Embryonic facial prominence (tissue), 1 donor: ENCODE data around the gene CSMD2.

Source experiments
- DNase-seq: peaks from one replicate; pipeline ENCODE4 v3.0.0-alpha.2; 2016; ENCODE audit errors: extremely low spot score

The CSMD2 gene

GRCh38 chr1:33753087-33753856, 411.8 kb downstream of the CSMD2 start:
- no peak for DNase-seq

DNA sequence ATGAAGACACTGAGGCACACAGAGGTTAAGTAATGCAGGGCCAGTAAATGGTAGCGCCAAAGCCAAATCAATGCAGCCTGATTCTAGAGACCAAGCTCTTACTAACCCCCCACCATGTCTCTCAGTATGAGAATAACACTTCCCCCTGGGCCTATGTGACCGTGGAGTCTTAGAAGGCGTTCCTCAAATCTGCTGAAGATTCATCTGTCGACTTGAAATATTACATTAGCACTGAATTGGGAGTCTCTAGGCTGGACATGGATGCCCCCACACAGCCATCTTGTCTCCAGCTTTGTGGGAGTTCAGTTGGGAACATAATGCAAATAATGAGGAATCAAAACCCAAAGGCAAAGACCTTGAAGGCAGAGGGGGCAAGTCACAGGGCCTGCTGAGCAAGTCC, 419.1 kb downstream of the CSMD2 start:
- DNase-seq, result no peak

DNA sequence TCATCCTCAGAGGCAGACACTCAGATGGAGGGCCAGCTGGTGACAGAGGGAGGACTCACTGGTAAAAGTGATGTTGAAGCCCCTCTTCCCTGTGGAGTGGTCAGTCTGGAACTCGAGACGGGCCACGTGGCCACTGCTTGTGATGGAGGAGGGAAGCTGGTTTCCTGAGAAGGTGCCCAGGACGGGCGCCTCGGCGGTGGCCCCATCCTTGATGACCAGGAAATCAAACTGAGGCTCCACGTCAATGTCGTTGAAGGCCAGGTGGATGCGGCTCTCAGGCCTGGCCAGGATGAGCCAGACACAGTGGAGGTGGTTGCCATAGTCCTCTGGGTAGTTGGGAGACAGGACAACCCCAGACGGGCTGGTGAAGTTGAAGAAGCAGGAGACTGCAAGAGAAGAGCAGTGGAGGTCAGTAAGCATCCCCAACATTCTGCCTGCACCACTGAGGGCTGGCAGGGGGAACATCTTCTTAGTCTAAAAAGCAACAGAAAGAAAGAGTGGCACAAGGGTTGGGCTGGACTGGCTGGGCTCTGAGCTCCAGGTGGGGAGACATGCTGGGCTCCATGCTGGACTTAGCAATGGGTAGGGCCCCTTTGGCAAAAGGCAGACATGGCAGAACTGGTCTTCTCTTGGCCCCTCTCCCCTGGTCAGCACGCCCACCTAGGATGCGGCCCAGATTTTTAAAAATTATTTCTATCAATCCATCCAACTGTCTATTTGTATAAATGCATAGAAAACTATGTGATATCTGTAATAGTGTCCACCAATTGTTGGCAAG, 421.6 kb downstream of the CSMD2 start:
- no peak for DNase-seq

DNA sequence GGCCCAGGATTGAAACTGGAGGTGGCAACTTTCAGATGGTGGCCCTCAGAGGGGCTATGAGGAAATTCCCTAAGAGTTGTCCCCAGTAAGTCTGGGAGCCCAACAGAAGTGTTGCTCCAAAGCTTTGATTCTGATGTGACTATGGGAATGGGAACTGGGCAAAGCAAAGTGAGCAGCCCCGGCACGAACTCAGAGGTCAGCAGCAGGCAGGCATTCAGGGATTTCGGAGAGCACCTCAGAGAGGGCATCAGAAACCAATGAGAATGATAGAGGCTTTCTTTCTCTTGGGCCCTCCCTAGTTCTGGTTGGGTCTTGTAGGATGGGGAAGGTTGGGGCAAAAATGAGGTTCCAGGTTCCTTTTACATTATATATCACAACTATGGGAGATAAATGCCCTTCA, 422.4 kb downstream of the CSMD2 start:
- DNase-seq, result no peak

DNA sequence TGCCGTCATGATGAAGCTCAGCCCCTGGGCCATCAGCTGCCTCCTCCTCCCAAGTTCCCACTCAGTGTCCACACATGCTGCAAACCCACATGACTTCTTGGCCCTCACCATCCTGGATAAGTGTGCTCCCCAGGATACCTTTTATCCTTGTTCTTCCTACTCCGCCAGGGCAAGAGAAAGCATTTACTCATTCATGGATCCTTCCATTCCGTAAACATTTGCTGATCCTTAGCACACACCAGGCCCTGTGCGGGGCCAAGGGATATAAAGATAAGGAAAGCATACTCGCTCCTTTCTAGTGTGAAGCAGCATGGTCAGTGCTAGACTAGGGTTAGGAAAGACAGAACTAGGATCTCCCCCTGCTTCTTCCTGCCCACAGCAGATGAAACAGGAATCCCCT, 423.3 kb downstream of the CSMD2 start:
- DNase-seq, result no peak

DNA sequence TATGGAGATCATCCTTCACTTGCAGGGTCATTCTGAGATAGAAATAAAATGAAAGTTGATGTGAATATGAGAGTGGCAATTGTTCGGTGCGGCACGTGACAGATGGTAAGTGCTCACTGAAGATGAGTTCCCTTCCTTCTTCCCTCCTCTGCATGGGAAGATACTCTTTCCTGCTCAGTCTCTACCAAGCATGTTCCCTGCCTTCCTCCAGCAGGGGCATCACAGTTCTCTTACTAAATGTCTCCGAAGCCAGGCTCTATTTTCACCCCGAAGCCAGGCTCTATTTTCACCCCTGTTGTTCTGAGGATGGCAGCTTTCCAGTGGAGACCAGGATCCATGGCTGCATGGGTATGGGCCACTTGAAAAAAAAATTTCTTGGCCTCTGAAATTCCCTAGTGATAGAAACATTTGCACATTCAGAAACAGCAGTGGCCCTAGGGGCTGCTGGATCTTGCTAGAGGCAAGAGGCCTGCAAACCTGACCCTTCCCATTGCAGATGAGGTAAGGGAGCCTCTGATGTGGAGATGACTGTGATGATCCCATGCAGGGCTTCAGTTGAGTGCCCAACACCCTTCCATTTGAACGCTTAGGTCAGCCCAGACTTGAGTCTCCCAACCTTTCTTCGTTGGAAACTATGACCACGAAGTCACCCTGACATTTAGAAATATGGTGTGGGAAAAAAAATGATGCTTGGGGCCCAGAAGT, 424.8 kb downstream of the CSMD2 start:
- DNase-seq, result no peak

DNA sequence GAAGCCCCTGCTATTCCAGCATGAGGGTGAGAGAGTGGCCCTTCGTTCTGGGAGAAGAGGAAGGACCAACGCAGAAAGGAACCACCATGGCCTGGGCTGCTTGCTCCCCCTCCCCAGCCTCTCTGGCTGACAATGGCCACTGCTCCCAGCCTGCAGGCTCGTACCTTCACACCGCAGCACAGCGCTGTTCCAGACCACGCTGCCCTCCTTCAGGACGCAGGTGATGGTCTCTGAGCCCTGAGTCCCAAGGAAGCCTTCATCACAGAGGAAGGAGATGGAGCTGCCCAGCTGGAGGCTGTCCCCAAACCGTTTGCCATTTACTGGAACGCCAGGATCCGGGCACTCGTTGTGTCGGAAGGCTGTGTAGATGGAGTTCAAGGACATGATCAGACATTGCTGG, 426.1 kb downstream of the CSMD2 start:
- DNase-seq, result no peak

DNA sequence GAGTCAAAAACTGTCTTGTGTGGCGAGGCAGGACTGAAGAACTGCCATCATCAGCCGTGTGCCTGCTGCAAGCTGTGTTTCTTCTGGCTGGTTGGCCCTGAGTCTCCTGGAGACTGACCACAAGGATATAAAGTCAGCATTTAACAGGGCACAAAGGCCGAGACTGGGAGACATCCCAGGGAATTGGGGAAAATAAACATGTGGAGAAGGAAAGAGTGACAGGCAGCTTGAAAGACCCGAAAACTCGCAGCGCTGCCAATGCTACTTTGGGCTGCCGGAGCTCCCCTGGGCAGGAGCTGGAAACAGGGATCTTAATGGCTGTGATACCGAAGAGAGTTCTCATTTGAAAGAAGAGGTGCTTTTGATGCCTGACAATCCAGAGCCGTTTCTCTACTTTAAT, 426.5 kb downstream of the CSMD2 start:
- no peak for DNase-seq

- no peak for DNase-seq
These were observed 428.5 kb downstream of the CSMD2 start for GRCh38 chr1:33736496-33736895.

GRCh38 chr1:33735624-33736023, 429.4 kb downstream of the CSMD2 start:
- DNase-seq, result no peak

DNA sequence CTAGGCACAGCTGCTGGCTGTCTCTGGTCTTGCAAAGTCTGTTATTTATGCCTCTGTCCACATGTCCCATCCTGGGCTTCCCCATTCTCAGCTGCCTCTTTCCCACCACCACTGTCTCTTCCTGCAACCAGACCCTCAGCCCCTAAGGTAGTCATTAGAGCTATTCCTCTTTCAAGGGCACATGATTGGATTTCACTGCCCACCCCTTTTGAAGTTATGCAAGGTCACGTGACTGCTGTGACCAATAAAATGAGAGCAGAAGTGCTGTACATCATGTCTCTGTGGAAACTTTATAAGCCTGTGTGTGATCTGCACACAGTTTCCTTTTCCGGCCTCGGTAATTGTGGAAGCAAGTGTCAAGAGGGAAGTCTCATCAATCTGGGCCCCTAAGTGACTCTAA, 437.7 kb downstream of the CSMD2 start:
- DNase-seq, result no peak

DNA sequence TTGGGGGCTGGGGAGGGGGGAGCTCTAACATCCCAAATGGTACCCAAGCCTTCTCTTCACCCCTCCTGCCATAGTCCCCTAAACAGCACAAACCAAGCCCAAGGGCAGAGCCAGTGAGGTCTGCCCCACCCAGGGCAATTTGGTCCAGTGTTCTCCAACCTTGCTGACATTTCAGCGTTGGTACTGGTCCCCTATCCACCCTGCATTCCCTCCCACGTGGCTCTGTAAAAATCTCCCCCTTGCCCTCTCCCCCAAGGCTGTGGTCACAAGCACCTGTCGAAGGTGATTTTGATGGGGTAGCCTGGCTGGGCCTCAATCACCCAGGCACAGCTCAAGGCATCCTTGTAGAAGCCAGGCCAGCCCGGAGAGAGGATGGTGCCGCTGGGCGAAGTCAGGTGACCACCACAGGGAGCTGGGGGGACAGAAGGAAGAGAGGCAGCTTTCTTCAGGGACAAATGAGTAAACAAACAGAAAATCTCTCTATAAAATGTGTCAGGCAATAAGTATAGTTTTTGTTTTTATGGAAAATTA, 438.7 kb downstream of the CSMD2 start:
- no peak for DNase-seq

DNA sequence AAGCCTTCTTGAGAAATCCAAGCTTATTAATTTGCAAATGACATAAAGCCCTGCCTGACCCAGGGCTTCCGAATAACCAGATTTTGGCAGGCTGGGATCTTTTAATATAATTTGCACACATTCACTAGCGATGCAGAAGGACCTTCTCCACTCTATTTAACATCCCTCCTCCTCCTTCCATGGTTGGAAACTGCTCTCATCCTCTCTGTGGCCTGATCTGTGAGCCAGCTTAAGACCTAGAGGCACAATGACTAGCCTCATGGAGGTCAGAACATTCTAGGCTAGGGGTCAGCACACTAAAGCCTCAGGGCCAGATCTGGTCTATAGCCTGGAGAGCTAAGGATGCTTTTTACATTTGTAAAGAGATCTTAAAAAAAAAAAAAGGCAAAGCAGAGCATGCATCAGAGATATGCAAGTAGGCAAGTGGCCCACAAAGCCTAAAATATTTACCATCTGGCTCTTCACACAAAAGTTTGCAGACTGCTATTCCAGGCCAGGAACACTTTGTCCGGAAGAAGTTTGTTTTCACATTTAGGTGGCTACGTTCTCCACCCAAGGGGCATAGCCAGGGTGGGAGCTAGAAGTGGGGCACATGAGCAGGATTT, 439.4 kb downstream of the CSMD2 start:
- no peak for DNase-seq

GRCh38 chr1:33725037-33725436, 440.0 kb downstream of the CSMD2 start:
- DNase-seq, result no peak

- no peak for DNase-seq
These were observed 440.7 kb downstream of the CSMD2 start for GRCh38 chr1:33724348-33724747.

- no peak for DNase-seq
These were observed 441.8 kb downstream of the CSMD2 start for GRCh38 chr1:33723251-33723650.

- no peak for DNase-seq
These were observed 443.7 kb downstream of the CSMD2 start for GRCh38 chr1:33721301-33721815.

DNA sequence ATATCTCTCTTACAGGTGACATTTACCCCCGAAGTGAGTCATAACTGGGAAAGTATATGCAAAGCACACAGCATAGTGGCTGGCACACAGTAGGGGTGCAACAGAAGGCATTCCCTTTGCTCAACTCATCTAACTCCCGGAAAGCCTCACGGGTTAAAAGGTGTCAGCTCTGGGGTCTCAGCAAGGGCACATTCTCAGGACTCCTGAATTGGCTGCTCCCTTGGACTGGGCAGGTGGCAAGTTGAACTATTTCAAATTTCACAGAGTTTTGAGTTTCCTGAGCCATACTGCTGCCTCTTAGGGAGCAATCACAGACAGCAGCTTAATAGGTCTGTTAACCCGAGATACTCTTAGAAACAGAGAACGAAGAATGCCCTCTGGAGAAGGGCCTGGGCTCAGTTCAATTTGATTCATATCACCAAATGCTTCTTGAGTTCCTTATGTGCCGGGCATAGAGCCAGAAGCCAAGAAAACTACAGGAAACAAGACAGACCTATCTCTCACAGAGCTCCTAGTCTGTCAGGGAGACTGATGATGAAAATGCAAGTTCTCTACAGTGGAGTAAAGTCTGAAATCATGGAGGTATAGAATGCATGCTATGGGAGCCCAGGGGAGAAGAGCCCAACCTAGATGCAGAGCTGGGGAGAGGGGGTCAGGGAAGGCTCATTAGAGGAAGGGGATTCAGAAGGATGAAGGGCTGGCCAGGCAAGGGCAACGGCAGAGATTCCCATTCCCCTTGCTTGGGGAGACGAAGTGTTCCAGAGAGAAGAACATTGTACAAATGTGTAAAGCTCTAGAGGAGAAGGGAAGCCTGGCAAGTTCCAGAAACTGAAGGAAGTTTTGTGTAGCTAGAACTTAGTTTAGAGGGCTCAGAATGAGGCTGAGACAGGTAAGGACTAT, 445.0 kb downstream of the CSMD2 start:
- DNase-seq, result no peak

- DNase-seq, result no peak
These were observed 445.7 kb downstream of the CSMD2 start for GRCh38 chr1:33719326-33719725.

DNA sequence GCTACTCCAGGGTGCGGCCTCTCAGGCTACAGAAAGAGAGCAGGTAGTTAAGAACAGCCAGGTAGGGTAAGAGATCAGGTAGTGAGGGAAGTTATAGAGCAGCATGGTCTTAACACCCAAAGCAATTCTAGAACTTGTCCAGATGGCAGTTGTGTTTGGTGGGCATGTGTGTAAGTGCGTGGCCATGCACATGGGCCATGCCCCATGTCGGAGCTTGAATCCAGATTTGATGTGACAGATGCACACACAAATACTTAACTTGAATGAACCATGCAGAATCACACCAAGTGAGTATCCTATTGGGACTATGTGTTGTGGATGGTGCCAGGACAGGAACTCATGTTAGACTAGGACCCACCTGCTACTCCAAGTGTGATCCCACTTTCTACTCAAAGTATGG, 446.8 kb downstream of the CSMD2 start:
- DNase-seq, result no peak
